ENCODE results near the gene HM13. TPM values are rescaled to one million over a fixed set of nuclear protein-coding genes. Genes with fewer than 3 reads are reported as not detected.
A peak's percentile ranks its signal among the peaks of the same experiment; 100 is the strongest.

Gene HM13
- total and polyA plus RNA-seq, 9 of the 15 experiments (the other 6 are each of a cell fraction or from before 2014, with no cell fraction given) = 7.7 to 136 (median 74.5) TPM

DNA sequence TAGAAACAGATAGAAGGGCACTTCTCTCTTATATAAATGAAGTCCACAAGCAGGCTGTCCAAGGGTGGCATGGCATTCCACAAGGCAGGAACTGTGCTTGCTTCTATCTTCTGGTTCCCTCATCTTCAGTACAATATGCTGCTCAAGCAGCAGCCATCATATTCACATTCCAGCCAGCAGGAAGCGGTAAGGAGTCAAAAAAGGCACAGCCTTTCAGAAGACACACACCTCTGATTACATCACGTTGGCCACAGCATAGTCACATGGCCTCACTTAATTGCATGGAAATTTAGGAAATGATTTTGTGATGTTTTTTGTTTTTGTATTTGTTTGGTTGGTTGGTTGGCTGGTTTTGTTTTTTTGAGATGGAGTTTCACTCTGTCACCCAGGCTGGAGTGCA, 20.1 kb upstream of the HM13 start (continued):
- TF ChIP-seq CEBPB (tag; IDR thresholded peaks at IDR 0.05) (peak; percentile 70), POLR2AphosphoS5 (IDR thresholded peaks at IDR 0.05; ENCODE audit: control insufficient read depth, insufficient read depth, low read depth, low read length) (no peak), ATF7 (IDR thresholded peaks at IDR 0.05) (peak; percentile 76), CHD1 (IDR thresholded peaks at IDR 0.05; ENCODE audit: low read length) (no peak), EP300 (IDR thresholded peaks at IDR 0.05; ENCODE audit: low read length) (no peak), TRIM24 (IDR thresholded peaks at IDR 0.05) (peak in 1 of 2 experiments; percentile 19; a peak in 1 of 4 replicates), MEF2A (IDR thresholded peaks at IDR 0.05; ENCODE audit: control insufficient read depth, low read depth, low read length) (no peak), POLR2G (IDR thresholded peaks at IDR 0.05; ENCODE audit: low read depth, low read length) (no peak), EHMT2 (IDR thresholded peaks at IDR 0.05) (peak; percentile 38; the same call in 1 of the 2 replicates), NR4A1 (CRISPR knock-in tag; IDR thresholded peaks at IDR 0.05) (no peak), NR4A1 (tag; IDR thresholded peaks at IDR 0.05) (no peak), CREM (IDR thresholded peaks at IDR 0.05; ENCODE audit: low read depth) (peak; percentile 31; the same call in 1 of the 2 replicates)
- TF ChIP-seq, protein P1, sequence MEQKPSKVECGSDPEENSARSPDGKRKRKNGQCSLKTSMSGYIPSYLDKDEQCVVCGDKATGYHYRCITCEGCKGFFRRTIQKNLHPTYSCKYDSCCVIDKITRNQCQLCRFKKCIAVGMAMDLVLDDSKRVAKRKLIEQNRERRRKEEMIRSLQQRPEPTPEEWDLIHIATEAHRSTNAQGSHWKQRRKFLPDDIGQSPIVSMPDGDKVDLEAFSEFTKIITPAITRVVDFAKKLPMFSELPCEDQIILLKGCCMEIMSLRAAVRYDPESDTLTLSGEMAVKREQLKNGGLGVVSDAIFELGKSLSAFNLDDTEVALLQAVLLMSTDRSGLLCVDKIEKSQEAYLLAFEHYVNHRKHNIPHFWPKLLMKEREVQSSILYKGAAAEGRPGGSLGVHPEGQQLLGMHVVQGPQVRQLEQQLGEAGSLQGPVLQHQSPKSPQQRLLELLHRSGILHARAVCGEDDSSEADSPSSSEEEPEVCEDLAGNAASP (IDR thresholded peaks at IDR 0.05) = no peak
- TF ChIP-seq, protein P2, sequence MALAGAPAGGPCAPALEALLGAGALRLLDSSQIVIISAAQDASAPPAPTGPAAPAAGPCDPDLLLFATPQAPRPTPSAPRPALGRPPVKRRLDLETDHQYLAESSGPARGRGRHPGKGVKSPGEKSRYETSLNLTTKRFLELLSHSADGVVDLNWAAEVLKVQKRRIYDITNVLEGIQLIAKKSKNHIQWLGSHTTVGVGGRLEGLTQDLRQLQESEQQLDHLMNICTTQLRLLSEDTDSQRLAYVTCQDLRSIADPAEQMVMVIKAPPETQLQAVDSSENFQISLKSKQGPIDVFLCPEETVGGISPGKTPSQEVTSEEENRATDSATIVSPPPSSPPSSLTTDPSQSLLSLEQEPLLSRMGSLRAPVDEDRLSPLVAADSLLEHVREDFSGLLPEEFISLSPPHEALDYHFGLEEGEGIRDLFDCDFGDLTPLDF (CRISPR knock-in tag; IDR thresholded peaks at IDR 0.05) = no peak
- TF ChIP-seq, protein P3, sequence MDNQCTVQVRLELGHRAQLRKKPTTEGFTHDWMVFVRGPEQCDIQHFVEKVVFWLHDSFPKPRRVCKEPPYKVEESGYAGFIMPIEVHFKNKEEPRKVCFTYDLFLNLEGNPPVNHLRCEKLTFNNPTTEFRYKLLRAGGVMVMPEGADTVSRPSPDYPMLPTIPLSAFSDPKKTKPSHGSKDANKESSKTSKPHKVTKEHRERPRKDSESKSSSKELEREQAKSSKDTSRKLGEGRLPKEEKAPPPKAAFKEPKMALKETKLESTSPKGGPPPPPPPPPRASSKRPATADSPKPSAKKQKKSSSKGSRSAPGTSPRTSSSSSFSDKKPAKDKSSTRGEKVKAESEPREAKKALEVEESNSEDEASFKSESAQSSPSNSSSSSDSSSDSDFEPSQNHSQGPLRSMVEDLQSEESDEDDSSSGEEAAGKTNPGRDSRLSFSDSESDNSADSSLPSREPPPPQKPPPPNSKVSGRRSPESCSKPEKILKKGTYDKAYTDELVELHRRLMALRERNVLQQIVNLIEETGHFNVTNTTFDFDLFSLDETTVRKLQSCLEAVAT (IDR thresholded peaks at IDR 0.05) = peak in 1 of 2 experiments; percentile 81; a peak in 2 of 4 replicates
- TF ChIP-seq, protein P4, sequence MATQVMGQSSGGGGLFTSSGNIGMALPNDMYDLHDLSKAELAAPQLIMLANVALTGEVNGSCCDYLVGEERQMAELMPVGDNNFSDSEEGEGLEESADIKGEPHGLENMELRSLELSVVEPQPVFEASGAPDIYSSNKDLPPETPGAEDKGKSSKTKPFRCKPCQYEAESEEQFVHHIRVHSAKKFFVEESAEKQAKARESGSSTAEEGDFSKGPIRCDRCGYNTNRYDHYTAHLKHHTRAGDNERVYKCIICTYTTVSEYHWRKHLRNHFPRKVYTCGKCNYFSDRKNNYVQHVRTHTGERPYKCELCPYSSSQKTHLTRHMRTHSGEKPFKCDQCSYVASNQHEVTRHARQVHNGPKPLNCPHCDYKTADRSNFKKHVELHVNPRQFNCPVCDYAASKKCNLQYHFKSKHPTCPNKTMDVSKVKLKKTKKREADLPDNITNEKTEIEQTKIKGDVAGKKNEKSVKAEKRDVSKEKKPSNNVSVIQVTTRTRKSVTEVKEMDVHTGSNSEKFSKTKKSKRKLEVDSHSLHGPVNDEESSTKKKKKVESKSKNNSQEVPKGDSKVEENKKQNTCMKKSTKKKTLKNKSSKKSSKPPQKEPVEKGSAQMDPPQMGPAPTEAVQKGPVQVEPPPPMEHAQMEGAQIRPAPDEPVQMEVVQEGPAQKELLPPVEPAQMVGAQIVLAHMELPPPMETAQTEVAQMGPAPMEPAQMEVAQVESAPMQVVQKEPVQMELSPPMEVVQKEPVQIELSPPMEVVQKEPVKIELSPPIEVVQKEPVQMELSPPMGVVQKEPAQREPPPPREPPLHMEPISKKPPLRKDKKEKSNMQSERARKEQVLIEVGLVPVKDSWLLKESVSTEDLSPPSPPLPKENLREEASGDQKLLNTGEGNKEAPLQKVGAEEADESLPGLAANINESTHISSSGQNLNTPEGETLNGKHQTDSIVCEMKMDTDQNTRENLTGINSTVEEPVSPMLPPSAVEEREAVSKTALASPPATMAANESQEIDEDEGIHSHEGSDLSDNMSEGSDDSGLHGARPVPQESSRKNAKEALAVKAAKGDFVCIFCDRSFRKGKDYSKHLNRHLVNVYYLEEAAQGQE (IDR thresholded peaks at IDR 0.05; ENCODE audit: borderline replicate concordance) = peak; percentile 24; the same call in 1 of the 2 replicates
- TF ChIP-seq, protein P4 (CRISPR knock-in tag; IDR thresholded peaks at IDR 0.05; ENCODE audit: low read depth) = no peak
